Ovary (tissue), 3 donors: Measurements from ENCODE around the gene KLK11.

Experiments used
- EP300 ChIP-seq: sonication (generic); formaldehyde crosslinking; IDR thresholded peaks from one replicate; pipeline ENCODE4 v1.6.1; 2017; ENCODE audit warnings: antibody characterized with exemption
- POLR2A ChIP-seq: fragments of 450-650 bp; IDR thresholded peaks from one replicate; pipeline ENCODE4 v1.6.1; 2017; ENCODE audit warnings: antibody characterized with exemption, mild to moderate bottlenecking, moderate library complexity
- TF ChIP-seq, protein P1 (sequence below), 3 donors: fragments of 450-650 bp in 2 of 3; fragments of 200-600 bp in 1 of 3; IDR thresholded peaks; one replicate each; pipeline versions ENCODE4 v1.5.1 to v1.8.0; 2016 to 2022; ENCODE audit warnings: antibody characterized with exemption in 3 of 3, mild to moderate bottlenecking in 1 of 3
- donor health status: DM: no; HTN: no; CAD: no.

DNA sequence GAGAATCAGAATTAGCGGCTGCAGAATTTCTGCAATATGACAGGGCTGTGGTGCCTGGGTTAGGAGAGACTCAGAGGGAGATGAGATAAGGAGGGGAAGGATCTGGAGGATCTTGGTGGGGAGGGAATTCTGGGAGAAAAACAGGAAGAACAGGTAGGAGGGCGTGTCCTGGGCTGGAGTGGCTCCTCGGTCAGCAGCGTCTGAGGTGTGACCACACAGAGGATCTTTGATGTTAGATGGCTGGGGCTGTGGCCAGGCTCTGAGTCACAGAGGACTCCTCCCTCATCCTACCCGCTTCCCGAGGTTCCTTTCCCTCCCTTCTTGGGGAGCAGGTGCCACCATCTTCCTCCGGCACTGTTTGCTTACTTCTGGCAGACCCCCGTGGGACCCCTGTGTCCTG, 50.6 kb downstream of the KLK11 start:
- TF ChIP-seq, protein P1, sequence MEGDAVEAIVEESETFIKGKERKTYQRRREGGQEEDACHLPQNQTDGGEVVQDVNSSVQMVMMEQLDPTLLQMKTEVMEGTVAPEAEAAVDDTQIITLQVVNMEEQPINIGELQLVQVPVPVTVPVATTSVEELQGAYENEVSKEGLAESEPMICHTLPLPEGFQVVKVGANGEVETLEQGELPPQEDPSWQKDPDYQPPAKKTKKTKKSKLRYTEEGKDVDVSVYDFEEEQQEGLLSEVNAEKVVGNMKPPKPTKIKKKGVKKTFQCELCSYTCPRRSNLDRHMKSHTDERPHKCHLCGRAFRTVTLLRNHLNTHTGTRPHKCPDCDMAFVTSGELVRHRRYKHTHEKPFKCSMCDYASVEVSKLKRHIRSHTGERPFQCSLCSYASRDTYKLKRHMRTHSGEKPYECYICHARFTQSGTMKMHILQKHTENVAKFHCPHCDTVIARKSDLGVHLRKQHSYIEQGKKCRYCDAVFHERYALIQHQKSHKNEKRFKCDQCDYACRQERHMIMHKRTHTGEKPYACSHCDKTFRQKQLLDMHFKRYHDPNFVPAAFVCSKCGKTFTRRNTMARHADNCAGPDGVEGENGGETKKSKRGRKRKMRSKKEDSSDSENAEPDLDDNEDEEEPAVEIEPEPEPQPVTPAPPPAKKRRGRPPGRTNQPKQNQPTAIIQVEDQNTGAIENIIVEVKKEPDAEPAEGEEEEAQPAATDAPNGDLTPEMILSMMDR (IDR thresholded peaks at IDR 0.05), result no peak
- TF ChIP-seq POLR2A, result no peak
- no peak for TF ChIP-seq EP300
